Superior temporal gyrus (tissue), 1 donor: ENCODE results near the gene PHLDB1.
"Not testable (repeated sequence)": the region's sequence is repeated elsewhere in the genome, so short reads cannot be mapped to it uniquely, and the experiment has no call there.

ENCODE experiments used
- DNase-seq: peaks from one replicate; pipeline ENCODE4 v3.0.0-alpha.2; 2016; ENCODE audit errors: extremely low spot score

Gene PHLDB1

GRCh38 chr11:118605116-118605867 lies 2.1 kb upstream of the PHLDB1 start:
- peak; percentile 72 for DNase-seq

- peak; percentile 50 for DNase-seq
Observed at GRCh38 chr11:118606157-118606843, 1.1 kb upstream of the PHLDB1 start.

GRCh38 chr11:118606844-118607228 lies 579 bp upstream of the PHLDB1 start:
- no peak for DNase-seq

- DNase-seq: peak; percentile 34
Observed at GRCh38 chr11:118608360-118609227, 1.2 kb downstream of the PHLDB1 start.

GRCh38 chr11:118609380-118610224 lies 2.2 kb downstream of the PHLDB1 start:
- DNase-seq: peak; percentile 79

GRCh38 chr11:118610225-118610772 lies 2.9 kb downstream of the PHLDB1 start:
- no peak for DNase-seq

GRCh38 chr11:118610773-118611432 lies 3.5 kb downstream of the PHLDB1 start:
- peak; percentile 76 for DNase-seq

- not testable (repeated sequence) for DNase-seq
Observed at GRCh38 chr11:118611433-118611795, 4.0 kb downstream of the PHLDB1 start.

- no peak for DNase-seq
Observed at GRCh38 chr11:118612378-118612777, 5.0 kb downstream of the PHLDB1 start.

- DNase-seq: no peak
Observed at GRCh38 chr11:118614511-118614910, 7.1 kb downstream of the PHLDB1 start.

- DNase-seq: no peak
Observed at GRCh38 chr11:118615282-118615975, 8.0 kb downstream of the PHLDB1 start.

- no peak for DNase-seq
Observed at GRCh38 chr11:118615976-118616371, 8.6 kb downstream of the PHLDB1 start.

GRCh38 chr11:118618115-118618990 lies 10.9 kb downstream of the PHLDB1 start:
- DNase-seq: peak; percentile 74

- no peak for DNase-seq
Observed at GRCh38 chr11:118618991-118619375, 11.6 kb downstream of the PHLDB1 start.

GRCh38 chr11:118619444-118620197 lies 12.2 kb downstream of the PHLDB1 start:
- DNase-seq: peak; percentile 64

GRCh38 chr11:118620529-118621070 lies 13.2 kb downstream of the PHLDB1 start:
- no peak for DNase-seq

GRCh38 chr11:118621071-118621783 lies 13.8 kb downstream of the PHLDB1 start:
- DNase-seq: peak; percentile 84
